Activated CD4-positive, alpha-beta T cell treated with anti-CD3 and anti-CD28 coated beads, Interleukin-2, amount 50 U/mL, for 24 hours (primary cell): ENCODE results near the gene MYL10.
"Not testable (repeated sequence)": the region's sequence is repeated elsewhere in the genome, so short reads cannot be mapped to it uniquely, and the experiment has no call there.

ENCODE experiments used
- DNase-seq, 2 donors: peaks; one replicate each; pipeline ENCODE4 v3.0.0-alpha.2; 2020; ENCODE audit warnings: low read depth in 1 of 2, low spot score in 1 of 2

The MYL10 gene

GRCh38 chr7:101657171-101657570 is 28.1 kb upstream of the MYL10 start:
- DNase-seq = no peak

GRCh38 chr7:101651112-101651511 is 22.0 kb upstream of the MYL10 start:
- DNase-seq = no peak

DNA sequence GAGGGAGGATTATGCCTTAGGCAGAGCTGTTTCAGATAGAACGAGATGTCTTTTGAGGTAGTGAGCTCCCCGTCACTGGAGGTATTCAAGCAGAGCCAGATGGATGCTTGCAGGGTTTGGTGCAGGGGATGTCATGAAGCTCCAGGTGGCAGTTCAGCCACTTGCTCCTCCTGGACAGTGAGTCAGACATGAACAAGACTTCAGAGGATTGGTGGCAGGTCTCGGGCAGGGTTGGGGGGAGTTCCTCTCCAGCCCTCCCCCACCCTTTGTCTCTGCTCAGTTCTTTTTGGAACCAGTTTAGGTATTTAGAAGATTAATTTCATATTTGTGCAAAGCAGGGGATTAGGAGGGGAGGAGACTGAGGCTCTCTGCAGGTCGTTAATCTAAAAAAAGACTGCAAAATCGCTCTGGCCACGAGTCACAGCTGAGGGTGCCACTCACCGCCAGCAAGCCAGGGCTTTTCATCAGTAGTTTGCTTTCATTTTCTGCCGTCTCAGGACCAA is 21.5 kb upstream of the MYL10 start:
- DNase-seq = no peak

DNA sequence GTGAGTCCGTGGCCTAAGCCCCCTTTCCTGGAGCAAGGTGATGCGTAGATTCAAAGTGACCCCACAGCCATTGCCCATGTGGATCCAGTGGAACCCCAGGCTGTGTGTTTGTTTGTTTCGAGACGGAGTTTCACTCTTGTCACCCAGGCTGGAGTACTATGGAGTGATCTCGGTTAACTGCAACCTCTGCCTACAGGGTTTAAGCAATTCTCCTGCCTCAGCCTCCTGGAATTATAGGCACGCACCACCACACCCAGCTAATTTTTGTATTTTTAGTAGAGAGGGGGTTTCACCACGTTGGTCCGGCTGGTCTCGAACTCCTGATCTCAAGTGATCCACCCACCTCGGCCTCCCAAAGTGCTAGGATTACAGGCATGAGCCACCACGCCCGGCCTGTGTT is 18.8 kb upstream of the MYL10 start:
- DNase-seq = not testable (repeated sequence)

- DNase-seq = no peak
Observed at GRCh38 chr7:101645951-101646350, 16.9 kb upstream of the MYL10 start.

DNA sequence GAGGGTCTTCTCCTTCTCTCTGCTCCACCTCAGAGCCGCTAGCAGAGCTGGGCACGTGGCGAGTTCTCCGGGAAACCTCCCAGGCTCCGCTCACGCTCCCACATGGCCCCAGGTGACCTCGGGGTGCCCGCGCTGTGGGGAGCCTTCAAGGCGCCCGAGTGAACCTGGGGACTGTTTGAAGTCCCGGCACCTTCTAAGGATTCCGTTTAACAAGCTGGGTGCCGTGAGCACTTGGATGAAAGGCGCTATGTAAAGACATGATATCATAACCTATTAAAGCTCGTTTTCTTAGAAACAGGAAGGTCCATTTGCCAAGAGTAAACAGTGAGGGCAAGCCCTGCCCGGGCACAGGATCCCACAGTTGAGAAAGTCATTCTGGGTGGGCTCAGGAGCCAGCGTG is 15.8 kb upstream of the MYL10 start:
- no peak for DNase-seq

GRCh38 chr7:101639127-101639526 is 10.0 kb upstream of the MYL10 start:
- not testable (repeated sequence) for DNase-seq

- no peak for DNase-seq
Observed at GRCh38 chr7:101636822-101637623, 7.9 kb upstream of the MYL10 start.

GRCh38 chr7:101635484-101635883 is 6.4 kb upstream of the MYL10 start:
- no peak for DNase-seq

DNA sequence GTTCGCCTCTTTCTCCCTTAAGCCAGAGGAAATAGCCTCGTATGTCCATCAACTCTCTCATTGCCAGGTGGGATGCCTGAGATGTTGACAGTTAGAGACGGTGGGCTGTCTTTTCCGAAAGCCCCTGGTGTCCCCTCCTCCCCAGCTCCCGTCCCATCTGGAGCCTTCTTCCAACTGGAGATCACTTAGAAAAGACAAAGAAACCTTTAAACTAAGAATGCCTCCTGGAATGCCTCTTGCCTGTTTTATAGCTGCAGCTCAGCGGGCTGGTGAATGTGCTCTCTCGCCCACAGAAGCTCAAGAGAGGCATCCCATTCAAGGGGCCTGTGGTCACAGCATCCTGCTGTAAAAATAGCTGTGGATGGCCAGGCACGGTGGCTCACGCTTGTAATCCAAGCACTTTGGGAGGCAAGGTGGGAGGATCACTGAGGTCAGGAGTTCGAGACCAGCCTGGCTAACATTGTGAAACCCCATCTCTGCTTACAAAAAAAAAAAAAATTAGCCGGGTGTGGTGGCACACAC is 5.2 kb upstream of the MYL10 start:
- no peak for DNase-seq

DNA sequence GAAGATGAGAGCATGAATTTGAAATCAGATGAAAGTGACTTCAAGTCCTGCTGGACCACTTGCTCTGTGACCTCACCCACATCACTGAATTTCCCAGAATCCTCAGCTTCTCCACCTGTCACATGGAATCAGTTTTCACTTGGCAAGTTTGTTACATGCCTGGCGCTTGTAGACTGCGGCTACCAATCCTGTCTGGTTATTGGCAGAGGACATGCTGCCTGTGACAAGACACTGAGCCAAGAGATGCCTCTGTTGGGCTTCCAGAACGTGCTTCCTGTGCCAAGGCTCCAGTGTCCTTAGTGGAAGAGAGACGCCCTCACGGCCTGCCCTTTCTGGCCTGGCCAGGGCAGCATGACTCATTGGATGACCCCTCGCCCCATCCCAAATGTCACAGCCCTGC is 4.4 kb upstream of the MYL10 start:
- no peak for DNase-seq

- no peak for DNase-seq
Observed at GRCh38 chr7:101632641-101633040, 3.5 kb upstream of the MYL10 start.

- DNase-seq = no peak
Observed at GRCh38 chr7:101631224-101631714, 2.2 kb upstream of the MYL10 start.

- no peak for DNase-seq
Observed at GRCh38 chr7:101630591-101630990, 1.5 kb upstream of the MYL10 start.

- no peak for DNase-seq
Observed at GRCh38 chr7:101628522-101628921, 574 bp downstream of the MYL10 start.

DNA sequence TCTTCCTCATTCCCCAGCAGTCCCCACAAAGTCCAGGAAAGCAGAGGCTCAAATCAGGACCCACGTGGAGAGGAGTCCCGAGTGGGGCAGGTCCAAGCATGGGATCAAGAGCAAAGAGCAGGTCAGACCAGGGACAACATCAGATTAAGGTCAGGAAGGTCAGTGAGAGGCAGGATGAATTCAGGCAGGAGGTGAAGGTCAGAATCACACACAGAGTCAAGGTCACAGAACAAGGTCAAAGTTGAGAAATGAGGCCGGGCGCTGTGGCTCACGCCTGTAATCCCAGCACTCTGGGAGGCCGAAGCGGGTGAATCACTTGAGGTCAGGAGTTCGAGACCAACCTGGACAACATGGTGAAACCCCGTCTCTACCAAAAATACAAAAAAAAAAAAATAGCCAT is 2.3 kb downstream of the MYL10 start:
- DNase-seq = no peak

DNA sequence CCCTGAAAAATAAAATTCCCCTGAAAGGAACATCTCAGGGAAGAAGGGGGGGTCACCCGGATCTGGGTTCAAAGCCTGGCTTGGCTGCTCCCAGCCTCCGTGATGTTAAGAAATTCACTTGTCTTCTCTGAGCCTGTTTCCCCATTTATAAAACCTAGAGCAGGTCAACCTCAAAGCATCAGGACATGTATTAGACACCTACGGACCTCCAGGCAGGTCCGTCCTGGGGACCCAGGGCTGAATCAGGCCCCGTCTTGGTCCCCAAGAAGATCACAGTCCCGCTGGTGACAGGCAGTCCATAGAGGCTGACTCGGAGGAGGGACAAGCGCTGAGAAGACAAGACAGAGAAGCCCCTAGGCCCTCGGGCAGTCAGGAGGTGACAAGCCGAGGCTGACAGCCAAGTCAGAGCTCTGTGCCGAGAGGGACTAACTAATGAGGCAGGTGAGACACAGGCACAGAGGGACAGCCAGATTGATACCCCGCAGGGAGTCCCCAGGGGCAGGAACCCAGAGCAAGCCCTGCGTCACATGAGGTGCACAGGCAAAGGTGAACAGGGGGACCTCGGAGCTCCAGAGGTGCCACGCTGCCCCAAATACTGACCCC is 2.9 kb downstream of the MYL10 start:
- no peak for DNase-seq

DNA sequence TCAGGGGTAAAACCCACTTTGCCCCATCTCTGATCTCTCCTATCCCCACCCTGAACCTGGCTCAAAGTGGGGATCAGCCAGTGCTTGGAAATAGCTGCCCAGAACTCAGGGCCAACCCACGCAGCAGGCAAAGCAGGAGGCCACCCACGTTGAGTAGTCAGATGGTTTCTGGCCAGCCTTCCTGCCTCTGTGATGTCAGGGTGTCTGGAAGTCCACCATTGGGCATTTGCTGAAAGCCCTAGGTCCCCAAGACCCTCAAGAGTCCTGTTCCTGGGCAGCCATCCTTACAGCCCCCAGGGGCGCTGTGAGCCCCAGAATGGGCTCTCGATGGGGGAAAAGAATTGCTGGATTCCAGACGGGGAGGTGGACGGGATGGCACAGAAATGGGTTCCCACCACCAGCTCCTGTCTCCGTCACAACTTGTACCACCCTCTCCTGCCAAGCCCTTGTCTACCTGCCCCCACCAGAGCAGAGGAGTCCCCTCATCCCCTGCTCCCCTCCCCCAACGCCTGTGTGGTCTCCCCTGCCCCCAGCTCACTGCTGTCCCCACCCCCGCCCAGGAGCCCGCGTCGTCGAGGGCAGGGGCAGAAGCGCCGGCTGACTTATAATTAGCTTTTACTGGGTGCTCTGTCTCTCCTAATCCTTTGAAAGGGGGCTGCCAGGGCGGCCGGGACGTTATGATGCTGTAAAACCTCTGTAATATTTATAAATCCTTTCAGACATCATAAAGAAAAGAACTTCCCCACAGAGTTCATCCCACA is 3.9 kb downstream of the MYL10 start:
- no peak for DNase-seq

GRCh38 chr7:101624246-101625001 is 4.7 kb downstream of the MYL10 start:
- no peak for DNase-seq

DNA sequence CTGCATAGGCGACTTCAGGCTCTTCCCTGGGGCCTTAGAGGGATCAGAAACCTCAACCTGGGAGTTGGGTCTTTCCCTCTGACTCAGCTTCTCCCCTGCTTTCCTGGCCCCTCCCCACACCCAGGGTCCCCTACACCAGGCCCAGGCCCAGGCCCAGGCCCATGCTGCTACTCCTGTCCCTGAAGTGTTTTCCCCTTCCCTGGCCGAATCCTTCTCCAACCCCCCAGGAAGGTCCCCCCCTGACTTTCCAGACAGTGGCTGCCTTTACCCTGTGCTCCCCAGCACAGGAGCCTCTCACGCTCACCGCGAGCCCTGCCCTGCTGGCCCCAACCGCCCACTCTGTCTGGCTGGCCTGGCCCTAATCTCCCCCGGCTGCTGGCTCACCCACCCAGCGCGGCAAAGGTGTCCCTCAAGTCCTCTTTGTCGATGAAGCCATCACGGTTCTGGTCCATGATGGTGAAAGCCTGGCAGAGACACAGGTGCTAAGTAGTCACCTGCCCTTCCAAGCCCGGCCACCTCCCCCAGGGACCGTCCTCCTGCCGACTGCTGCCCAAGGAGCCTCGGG is 6.4 kb downstream of the MYL10 start:
- no peak for DNase-seq

GRCh38 chr7:101620991-101621390 is 8.1 kb downstream of the MYL10 start:
- DNase-seq = no peak
